GM12875 (cell line): ENCODE data around the gene TIE1.

ENCODE experiments used
- H3K4me3 ChIP-seq: one replicate; pipeline ENCODE4 v1.5.1; 2011; ENCODE audit warnings: low read depth, low read length, control low read depth
- CTCF ChIP-seq: IDR thresholded peaks from 2 replicates; pipeline ENCODE4 v1.5.1; 2011; ENCODE audit warnings: low read depth, mild to moderate bottlenecking, control low read depth, inconsistent platforms, low read length, moderate library complexity, borderline replicate concordance; ENCODE audit not compliant: insufficient read depth

The TIE1 gene

GRCh38 chr1:43338001-43338400 lies 37.2 kb downstream of the TIE1 start:
- no peak for TF ChIP-seq CTCF
- no peak overlapping the region for H3K4me3 ChIP-seq

GRCh38 chr1:43339584-43340232 lies 38.9 kb downstream of the TIE1 start:
- TF ChIP-seq CTCF, result no peak
- H3K4me3 ChIP-seq, result no peak overlapping the region

DNA sequence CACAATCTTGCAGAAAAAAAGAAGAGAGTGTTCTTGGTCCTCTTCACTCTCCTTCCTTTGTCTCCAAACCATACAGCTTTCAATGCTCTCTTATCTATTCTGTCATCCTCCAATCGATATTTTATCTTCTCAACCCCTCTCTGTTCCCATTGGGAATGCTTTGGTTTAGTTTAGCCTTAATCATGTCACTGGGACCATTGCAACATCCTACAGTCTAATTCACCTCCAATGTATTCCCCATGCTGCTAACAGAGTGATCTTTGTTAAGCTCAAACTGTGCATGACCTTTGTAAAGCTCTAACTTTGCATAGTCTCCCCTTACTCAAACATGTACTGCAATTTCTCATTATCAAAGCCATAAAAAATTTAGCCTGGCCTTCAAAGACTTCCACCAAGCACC lies 39.8 kb downstream of the TIE1 start:
- no peak overlapping the region for H3K4me3 ChIP-seq
- TF ChIP-seq CTCF, result no peak

DNA sequence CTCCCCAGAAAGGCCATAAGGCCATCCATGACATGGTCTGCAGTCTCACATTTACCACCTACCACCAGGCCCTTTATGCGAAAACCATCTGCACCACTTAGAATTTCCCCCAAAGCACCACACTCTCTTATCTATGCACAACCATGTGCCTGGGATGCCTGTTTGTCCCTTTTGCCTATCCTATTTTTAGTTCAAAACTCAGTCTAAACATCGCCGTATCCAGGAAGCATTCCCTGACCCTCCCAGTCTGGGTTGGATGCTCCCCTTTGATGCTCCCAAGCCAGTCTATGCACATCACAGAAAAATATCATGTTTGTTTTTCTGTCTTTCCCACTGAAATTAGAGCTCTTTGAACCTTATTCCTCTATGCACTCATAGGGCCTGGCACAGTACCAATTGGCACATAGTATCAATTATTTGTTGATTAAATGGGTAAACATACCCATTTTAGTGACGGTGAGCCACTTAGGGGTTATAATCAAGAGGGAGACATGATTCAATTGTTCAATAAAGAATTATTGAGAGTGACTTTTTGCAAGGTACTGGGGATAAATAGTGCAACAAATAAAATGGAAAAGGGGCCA lies 43.6 kb downstream of the TIE1 start:
- no peak for TF ChIP-seq CTCF
- H3K4me3 ChIP-seq, result no peak overlapping the region

- no peak overlapping the region for H3K4me3 ChIP-seq
- no peak for TF ChIP-seq CTCF
Observed at GRCh38 chr1:43345120-43345519, 44.3 kb downstream of the TIE1 start.

DNA sequence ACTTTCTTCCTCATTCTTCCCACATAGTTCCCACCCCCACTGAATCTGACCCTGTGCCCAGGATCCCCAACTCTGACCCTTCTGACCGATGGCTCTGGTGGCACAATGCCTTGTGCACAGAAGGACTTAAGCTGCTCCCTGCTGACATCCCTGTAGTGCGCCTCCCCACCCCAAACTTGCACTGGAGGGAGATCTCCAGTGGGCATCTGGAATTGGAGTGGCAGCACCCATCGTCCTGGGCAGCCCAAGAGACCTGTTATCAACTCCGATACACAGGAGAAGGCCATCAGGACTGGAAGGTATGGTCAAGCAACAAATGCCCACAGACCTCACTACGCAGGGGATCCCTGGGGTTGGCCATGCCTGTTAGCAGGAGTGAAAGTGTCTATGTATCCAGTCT lies 45.9 kb downstream of the TIE1 start:
- no peak for TF ChIP-seq CTCF
- no peak overlapping the region for H3K4me3 ChIP-seq

DNA sequence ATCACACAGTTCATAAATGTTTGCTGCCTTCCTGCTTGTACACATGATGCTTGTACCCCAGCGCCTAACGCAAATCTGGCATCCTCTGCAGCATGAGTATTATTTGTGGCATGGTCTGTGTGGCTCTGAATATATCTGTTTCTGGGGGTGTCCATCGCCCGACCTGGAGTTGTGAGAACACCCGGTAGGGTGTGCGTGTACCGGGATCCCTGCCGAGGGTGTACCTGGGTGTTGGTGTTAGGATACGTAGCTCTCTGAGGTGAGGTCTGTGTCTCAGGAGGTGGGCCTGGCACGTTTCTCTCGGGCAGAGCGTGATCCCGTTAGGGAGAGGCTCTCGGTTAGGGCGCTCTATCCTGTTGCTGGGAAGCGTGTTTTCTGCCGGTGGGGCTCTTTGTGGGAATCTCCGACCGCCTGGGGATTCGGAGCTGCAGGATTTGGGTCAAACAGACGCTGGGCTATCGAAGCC lies 47.6 kb downstream of the TIE1 start:
- no peak overlapping the region for H3K4me3 ChIP-seq
- TF ChIP-seq CTCF, result no peak
